Hepatocyte (in vitro differentiated cells): Measurements from ENCODE around the gene CEP85.
A peak's percentile ranks its signal among the peaks of the same experiment; 100 is the strongest.

Experiments used
- EZH2 ChIP-seq: fragments of 200-600 bp; sonication (generic); IDR thresholded peaks from 2 replicates; pipeline ENCODE4 v1.6.1; 2016; ENCODE audit warnings: antibody characterized with exemption, mild to moderate bottlenecking, borderline replicate concordance
- EZH2phosphoT487 ChIP-seq: fragments of 200-600 bp; sonication (generic); IDR thresholded peaks from one replicate; pipeline ENCODE4 v1.6.1; 2018; ENCODE audit warnings: antibody characterized with exemption, mild to moderate bottlenecking, low read depth, moderate library complexity; ENCODE audit not compliant: unreplicated experiment, severe bottlenecking
- TF ChIP-seq, protein P1 (sequence below): fragments of 200-600 bp; sonication (generic); IDR thresholded peaks from 2 replicates; pipeline ENCODE4 v1.5.1; 2016; ENCODE audit warnings: antibody characterized with exemption, mild to moderate bottlenecking; ENCODE audit not compliant: poor library complexity

DNA sequence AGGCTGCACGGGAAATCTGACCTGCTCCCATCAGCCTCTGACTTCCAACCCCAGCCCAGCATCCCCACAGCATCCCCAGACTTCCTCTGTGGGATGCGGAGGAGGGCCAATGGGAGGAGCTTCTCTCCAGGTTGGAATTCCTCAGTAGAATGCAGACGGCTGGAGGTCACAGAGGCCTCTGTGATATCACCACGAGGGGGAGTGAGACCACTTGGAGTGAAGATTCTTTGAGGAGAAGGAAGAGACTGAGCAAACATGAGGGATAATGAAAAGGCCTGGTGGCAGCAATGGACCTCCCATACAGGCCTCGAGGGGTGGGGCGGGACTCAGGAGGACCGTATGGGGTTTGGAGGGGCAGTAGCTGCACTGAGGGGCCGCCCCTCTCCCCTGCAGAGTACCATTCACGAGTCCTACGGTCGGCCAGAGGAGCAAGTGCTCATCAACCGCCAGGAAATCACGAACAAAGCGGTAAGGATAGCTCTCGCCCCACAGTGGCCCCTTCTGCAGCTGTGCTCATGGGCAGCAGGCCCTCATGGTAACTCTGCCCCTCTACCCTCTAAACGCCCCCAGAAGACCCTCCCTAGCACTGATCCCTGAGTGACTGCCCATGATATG is 43.5 kb upstream of the CEP85 start, which contains the start of gene CATSPER4:
- TF ChIP-seq, protein P1, sequence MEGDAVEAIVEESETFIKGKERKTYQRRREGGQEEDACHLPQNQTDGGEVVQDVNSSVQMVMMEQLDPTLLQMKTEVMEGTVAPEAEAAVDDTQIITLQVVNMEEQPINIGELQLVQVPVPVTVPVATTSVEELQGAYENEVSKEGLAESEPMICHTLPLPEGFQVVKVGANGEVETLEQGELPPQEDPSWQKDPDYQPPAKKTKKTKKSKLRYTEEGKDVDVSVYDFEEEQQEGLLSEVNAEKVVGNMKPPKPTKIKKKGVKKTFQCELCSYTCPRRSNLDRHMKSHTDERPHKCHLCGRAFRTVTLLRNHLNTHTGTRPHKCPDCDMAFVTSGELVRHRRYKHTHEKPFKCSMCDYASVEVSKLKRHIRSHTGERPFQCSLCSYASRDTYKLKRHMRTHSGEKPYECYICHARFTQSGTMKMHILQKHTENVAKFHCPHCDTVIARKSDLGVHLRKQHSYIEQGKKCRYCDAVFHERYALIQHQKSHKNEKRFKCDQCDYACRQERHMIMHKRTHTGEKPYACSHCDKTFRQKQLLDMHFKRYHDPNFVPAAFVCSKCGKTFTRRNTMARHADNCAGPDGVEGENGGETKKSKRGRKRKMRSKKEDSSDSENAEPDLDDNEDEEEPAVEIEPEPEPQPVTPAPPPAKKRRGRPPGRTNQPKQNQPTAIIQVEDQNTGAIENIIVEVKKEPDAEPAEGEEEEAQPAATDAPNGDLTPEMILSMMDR, result peak; percentile 41
- TF ChIP-seq EZH2, result no peak
- no peak for TF ChIP-seq EZH2phosphoT487
